GM18520 (cell line): ENCODE data around the gene LUC7L3.

Experiments used
- ATAC-seq: cut with Tn5 transposase; IDR thresholded peaks from one replicate; pipeline ENCODE4 v1.9.1; 2021; ENCODE audit not compliant: unreplicated experiment

The LUC7L3 gene

DNA sequence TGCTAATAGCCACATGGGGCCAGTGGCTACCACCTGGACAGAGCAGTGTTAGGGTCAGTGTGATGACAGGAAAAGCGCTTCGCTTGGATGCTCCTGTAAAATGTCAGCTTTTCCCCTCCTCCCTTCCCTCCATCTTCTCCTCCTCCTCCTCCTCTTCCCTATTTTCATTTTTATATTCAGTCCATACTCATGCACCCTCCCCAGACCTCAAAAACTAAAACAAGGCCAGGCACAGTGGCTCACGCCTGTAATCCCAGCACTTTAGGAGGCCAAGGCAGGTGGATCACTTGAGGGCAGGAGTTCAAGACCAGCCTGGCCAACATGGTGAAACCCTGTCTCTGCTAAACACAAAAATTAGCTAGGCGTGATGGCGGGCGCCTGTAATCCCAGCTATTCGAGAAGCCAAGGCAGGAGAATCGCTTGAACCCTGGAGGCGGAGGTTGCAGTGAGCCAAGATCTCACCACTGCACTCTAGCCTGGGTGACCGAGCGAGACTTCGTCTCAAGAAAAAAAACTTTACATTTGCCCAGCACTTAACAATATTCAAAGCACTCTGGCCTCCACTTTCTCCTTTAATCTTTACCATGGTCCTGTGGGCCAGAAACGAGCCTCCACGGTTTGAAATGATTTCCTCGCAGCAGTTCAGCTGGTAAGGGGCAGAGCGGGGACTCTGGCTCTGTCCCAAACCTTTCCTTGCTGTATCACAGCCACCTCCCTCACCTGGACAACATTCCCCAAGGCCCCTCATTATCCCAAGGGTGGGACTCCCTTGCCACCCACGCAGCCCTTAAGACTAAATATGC is 33.5 kb upstream of the LUC7L3 start:
- ATAC-seq, result no peak

DNA sequence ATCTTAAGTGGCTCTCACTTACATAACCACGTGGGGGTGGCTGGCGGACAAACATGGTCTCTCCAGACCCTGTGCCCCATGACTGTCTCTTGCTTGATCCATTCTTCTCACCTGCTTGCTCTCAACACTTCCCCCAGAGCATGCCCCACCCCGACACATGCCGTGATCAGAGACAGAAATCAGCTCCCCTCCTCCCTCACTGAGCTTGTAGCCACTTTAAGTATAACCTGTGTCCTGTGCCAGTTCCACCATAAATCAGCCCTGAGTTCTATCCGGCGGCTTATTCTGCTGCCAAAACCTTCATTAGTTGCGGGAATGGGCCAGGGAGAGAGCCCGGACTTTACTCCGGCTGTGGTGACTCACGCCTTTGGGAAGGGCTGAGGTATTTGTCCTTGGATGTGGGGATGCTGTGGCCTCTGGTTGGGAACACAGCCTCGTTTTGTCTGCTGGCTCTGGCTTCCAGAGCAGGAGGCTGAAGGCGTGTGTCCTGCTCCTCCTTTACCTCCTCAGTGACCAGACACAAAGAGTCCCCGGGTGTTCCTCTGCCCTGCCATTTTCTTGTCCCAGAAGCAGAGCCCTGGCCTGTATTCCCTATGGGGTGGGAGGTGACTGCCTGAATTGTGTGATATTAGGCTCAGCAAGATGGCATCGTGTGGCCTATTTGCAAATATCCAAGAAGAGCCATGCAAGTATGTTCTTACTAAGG is 32.8 kb upstream of the LUC7L3 start:
- no peak for ATAC-seq

DNA sequence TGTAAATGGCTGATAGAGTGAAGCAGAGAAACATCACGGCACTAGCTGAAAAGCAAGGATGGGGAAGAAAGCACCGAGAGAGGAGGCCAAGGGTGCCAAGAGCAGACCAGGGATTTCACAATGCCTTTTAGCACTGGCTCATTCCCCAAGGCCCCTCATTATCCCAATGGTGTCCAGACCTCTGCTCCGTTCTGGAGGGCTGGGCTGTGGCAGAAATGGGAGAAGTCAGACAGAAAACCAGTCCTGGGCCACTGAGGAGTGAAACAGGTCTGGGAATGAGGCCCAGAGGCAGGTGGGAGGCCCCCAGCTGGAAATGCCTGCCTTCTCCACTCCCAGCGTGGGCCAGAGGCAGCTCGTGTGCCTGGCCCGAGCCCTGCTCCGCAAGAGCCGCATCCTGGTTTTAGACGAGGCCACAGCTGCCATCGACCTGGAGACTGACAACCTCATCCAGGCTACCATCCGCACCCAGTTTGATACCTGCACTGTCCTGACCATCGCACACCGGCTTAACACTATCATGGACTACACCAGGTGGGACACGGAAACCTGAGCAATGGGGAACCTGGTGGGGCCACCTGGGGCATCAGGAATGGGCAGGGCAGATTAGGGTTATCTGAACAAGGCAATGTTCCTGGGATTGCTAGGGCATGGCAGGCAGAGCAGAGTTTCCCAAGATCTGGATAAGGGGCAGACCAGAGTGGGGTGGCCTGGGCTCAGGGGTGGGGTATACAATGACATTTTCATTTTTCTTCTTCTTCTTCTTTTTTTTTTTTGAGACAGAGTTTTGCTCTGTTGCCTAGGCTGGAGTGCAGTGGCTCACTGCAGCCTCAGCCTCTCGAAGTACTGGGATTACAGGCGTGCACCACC is 32.0 kb upstream of the LUC7L3 start:
- ATAC-seq, result no peak

DNA sequence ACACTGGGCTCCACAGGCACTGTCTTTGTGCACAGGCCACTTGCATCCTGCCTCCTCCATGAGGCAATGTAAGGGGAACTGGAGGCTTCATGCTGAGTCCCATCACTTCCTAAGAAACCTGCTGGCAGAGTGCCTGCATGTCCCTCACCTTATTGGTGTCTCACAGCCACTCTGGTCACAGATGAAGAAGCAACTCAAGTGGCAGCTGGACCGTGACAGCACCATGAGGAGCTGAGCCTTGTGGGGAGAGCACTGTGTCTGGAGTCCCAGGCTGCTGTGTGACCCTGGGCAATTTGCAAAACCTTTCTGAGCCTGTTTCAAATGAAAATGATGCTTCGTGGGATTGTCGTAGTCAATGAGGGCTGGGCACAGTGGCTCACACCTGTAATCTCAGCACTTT is 31.2 kb upstream of the LUC7L3 start:
- no peak for ATAC-seq

DNA sequence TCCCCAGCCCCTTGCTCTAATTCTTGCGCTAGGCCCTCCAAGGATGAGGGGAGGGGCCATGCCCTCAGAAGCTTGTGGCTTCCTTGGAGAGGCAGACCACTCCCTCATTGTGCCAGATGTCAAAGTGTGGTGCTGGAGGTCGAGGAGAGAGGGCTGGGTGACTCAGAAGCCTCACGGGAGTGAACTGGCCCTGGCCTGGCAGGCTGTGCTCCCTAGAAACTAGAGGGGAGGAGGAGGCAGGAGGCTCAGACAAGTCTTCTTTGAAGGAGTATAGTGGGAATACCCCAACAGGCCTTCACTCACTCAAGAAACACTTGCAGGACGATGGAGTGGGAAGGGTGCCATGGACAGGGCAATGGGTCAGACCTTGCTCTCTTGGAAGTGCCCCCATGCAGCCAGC is 30.2 kb upstream of the LUC7L3 start:
- ATAC-seq, result no peak

DNA sequence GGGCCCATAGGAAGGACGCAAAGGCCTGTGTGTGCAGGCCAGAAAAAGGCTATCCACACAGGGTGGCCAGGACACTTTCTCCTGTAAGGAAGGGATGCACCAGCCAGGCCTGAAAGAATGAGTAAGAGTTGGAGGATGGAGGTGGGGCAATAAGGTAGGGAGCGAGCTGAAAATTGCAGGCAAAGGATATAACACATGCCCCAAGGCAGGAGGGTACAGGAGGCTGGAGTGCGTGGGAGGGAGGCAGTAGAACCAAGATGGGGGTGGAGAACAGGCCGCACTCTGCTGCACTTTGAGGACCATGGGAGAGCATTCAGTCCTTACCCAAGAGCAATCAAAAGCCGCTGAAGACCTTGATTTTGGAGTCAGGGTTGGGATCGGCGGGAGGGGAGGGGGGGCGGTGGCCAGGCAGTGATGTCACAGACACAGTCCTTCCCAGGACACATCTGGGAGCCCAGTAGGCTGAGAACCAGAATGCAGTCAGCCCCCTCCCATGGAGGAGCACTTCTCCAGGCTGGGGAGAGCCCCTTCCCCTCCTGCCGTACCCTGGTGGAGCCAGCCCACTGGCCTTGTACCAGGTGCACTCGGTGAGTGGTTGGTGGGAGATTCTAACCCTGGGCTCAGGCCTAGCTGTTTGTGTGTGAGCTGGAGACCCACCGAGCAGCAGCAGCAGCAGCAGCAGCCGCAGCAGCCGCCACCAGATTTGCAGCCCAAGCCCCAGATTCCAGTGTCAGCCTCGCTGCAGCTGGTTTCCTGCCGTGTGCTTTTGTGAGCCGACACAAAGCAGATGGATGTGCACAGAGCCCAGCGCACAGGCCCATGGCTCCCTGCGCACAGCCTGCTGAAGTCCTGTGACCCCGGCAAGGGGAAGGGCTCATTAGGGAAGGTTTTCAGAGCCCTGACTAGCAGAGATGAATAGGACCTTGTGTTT is 29.2 kb upstream of the LUC7L3 start:
- ATAC-seq, result no peak

DNA sequence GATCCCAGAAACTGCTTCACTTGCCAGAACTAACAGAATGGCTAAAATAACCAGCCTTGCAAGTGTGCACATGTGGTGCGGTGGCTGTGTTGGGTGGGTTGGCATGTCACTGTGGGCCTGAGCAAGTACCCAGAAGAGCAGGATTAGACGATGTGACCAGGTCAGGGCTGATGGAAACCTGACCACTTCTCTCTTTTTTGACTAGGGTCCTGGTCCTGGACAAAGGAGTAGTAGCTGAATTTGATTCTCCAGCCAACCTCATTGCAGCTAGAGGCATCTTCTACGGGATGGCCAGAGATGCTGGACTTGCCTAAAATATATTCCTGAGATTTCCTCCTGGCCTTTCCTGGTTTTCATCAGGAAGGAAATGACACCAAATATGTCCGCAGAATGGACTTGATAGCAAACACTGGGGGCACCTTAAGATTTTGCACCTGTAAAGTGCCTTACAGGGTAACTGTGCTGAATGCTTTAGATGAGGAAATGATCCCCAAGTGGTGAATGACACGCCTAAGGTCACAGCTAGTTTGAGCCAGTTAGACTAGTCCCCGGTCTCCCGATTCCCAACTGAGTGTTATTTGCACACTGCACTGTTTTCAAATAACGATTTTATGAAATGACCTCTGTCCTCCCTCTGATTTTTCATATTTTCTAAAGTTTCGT is 28.4 kb upstream of the LUC7L3 start:
- ATAC-seq, result no peak

DNA sequence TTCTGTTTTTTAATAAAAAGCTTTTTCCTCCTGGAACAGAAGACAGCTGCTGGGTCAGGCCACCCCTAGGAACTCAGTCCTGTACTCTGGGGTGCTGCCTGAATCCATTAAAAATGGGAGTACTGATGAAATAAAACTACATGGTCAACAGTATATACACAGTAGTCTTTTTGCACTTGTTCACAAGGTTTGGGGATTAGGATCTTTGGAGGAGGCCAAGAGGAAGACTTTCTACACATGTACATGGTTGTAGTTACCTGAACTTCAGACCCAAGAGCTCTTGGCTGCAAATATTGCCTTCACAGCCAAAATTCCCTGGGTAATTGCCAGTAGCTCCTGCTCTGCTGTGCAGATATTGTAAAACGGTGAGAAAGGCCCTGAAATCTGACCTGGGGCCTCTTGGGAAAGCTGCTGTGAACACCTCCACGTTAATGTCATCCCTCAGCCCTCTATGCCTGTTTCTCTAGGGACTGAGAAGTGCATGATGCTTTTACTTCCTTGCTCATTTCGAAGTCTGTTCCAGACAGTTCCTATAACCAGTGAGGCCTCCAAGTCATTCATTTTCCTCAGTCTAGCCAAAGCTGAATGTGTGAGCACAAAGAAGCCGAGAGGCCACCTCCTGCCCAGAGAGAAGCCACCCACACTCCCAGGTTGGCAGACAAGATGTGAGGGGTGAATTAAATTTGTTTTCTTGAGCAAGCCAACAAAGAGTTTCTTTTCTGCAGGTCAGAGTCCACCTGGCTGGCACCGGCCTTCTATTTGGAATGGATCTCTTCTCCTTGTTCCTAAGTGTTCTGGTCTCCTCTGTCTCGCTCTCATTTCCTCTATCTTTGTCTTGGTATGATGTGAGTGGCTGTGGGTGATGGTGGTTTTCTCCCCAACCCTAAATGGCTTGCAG is 27.6 kb upstream of the LUC7L3 start:
- no peak for ATAC-seq

DNA sequence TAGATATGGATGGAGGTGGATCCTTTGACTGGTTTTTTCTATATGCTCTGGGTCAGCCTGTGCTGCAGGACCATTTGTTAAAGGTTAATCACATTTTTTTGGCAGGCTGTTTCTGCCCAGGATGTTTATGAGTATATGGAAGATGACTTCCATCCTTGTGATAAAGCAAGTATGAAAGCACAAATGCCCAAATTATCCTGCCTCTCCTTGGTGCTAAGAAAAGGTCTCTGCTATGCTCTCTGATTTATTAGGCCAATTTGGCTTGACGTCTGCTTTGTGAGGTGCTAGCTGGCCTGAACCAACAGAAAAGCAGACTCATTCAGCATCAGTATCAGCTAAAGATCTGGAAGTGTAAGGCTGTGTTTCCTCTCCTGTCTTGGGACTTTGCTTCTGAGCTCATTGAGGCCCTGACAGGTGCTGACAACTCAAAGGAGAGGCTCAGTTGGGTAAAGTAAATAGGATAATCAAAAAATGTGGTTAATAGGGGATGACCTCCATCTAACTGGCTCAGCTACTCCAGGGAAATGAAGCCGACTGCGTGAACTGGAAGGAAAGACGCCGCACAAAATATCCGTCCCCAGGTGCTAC is 26.9 kb upstream of the LUC7L3 start:
- ATAC-seq, result no peak

DNA sequence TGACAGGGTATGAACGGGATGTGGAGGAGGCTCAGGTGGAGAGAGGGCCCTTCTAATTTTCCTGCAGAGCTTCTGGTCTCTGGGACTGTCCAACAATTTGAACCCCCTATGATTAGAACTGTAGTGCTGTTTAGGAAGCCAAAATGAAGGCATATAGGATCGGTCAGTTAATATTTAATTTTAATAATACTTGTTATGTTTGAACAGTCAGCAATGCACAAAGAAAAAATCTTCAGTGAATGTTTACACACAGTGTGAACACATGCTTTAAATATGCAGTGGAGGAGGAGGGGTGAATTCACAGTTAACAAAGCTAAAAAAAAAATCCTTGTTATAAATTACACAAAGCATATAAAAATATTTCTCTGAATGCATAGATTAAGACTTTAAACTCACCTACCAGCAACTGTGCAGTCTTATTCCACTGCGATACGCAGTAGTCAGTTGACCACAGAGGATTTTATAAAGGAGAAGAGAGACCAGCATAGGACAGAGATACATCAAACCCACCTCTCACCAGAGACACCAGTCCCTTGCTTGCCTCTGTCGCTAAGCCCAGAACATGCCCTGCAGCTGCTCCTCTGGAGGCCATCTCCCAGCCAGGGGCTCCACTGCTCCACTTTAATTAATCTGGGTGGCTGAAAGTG is 26.2 kb upstream of the LUC7L3 start:
- ATAC-seq, result no peak

DNA sequence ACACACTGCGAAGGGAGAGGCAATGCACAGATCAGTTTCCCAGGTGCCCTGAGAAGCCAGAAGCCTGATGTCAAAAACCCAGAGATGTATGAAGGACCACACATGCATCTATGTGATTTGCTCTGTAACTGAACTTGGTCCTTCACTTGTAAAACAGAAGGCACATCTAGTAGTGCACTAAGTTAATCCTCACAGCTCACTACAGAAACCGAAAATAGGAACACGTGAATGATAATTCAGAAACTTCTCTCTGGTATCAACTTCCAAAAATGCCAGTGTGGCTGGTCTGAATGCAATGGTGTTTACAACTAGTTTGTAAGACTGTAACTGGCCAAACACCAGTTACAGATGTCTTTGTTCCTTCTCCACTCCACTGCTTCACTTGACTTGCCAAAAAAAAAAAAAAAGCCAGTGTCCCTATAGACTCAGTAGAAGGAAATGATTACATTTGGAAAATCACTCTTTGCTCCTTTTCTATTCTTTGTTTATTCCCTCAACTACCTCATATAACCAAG is 23.0 kb upstream of the LUC7L3 start:
- ATAC-seq, result no peak

DNA sequence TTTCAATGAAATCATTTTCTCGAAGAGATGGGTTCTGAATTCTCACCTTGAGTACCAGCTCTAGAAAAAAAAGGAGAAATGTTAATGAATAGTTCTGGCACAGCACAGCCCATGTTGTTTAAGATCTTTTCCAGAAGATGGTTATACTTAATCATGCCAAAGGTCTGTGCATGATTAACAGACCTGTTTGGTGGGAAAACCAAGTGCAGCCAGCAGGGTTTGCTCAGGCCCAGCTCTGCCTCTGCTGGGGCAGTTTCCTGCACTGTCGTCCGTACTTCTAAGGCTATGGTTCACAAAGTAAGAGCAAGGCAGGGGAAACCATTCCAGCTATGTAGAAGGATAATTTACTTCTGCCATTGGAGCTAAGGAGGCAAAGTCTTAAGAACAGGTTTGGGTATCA is 22.3 kb upstream of the LUC7L3 start:
- no peak for ATAC-seq

DNA sequence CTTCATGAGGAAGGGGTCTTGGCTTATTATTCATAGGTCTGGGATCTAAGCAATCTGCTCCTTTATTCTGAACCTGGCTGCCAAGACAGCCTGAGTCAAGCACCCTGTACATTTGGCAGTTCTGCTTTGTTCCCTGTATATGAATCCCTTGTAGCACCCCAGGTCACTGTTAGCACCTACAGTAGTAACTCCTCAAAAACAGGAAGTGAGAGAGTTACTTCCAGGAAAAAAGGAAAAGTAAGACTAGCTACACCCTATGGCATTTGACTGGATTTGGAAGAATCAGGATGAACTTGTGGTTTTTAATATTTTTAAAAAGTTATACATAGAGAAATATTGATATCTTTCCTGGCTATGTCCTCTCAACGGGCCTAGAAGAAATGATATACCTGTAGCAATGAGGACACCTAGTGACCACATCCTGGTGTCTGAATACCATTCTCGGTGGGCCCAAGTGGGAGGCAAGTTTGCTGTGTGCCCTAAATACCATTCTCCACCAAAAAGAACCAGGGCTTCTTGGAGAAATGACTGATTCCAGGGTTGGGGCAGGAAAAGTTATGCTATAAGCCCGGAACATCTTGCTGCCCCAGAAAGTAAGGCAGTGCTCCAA is 21.6 kb upstream of the LUC7L3 start:
- no peak for ATAC-seq

DNA sequence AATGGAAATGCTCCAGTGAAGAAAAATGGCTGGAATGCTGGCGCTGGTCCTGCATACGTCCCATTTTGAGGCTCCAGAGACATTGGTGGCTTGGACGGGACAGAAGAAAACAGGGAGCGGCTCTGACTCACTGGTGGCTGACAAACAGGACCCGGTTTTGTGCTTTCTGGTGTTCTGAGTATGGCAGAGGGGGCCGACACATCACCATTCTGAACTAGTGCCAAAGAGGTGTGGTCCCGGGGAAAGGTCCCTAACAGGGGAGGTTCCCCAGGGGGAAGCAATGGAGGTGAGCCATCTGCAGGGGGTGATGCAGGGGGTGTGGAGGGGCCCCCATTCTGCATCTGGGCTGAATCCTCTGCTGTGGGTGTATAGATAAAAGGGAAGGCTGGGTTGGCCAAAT is 20.0 kb upstream of the LUC7L3 start:
- ATAC-seq, result no peak

DNA sequence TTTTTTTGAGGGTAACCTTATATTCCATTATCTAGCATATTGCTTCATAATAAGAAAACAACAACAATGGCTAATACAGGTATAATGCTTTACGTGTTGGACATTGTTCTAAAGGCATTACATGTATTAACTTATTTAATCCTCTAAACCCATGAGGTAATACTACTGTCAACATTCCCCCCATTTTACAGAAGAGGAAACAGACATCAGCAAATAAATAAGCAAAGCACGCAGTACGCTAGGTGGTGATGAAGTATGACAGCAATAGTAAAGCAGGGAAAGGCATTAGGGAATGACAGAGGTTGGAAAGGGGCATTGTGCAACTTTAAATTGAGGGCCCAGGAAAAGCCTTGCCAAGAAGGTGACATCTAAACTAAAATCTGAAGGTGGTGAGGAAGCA is 16.2 kb upstream of the LUC7L3 start:
- no peak for ATAC-seq

DNA sequence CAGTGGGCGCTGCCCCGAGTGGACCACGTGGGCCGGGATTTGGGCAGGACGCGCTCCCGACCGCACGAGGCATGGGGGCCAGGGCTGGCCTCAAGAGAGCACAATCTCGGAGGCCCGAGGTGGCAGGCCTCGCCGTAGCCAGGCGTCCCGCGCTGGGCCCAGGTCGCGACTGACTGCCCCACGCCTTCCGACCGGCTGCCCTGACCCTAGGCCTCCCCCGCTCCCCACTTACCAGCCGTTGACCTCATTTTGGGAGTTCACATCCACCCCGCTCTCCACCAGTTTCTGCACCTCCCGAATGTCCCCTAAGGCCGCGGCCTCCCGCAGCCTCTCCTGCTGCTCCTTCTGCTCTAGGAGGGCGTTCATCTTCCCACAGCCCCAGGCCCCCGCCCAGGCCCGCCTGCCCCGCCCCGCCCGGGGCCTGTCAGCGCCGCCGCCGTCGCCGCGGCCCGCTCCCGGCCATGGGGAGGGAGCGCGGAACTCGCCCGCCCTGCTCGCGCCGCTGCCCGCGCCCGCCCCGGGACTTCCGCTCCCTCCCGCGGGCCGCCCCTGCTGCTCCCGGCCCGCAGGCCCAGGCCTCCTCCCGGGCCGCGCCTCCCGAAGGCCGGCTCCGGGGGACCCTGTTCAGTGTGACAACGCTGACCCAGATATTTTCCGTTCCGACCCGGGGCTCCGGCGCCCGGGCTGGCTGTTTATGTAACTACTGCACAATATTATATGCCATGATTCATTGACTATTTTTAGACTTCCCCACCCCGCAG is 11.9 kb upstream of the LUC7L3 start, which contains the start of gene ANKRD40:
Gene ANKRD40, minus strand, starts transcription at position 626 of the 761 bp plus-strand sequence. Its CDS starts 260 bp downstream, at position 366.
- peak; percentile 87 for ATAC-seq
